ENCODE measurements around the gene NEDD4L.

DNA sequence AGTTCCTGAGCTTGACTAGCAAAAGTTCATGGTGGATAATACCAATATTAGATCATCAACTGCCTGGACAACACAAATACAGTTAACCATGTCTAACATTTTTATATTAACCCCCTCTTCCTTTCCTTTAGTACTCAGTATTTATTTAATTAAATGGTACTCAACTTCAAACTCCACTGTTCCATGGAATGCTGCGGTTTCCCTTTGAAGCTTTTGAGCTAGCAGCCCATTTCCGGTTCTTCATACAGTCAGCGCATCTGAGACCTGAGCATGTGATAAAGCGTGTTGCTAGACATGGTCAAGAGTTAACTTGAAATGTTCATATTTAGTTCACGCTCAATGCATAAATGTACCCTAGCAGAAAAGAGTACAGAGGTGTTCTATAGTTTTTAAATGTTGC is 306.5 kb downstream of the NEDD4L start:
- TF ChIP-seq, protein P1, sequence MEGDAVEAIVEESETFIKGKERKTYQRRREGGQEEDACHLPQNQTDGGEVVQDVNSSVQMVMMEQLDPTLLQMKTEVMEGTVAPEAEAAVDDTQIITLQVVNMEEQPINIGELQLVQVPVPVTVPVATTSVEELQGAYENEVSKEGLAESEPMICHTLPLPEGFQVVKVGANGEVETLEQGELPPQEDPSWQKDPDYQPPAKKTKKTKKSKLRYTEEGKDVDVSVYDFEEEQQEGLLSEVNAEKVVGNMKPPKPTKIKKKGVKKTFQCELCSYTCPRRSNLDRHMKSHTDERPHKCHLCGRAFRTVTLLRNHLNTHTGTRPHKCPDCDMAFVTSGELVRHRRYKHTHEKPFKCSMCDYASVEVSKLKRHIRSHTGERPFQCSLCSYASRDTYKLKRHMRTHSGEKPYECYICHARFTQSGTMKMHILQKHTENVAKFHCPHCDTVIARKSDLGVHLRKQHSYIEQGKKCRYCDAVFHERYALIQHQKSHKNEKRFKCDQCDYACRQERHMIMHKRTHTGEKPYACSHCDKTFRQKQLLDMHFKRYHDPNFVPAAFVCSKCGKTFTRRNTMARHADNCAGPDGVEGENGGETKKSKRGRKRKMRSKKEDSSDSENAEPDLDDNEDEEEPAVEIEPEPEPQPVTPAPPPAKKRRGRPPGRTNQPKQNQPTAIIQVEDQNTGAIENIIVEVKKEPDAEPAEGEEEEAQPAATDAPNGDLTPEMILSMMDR (conservative IDR thresholded peaks at IDR 0.05; ENCODE audit: low read depth in 2 of 2) = no peak
- TF ChIP-seq EZH2 (IDR thresholded peaks at IDR 0.05; ENCODE audit: low read depth, unreplicated experiment) = no peak
- TF ChIP-seq, protein P2, sequence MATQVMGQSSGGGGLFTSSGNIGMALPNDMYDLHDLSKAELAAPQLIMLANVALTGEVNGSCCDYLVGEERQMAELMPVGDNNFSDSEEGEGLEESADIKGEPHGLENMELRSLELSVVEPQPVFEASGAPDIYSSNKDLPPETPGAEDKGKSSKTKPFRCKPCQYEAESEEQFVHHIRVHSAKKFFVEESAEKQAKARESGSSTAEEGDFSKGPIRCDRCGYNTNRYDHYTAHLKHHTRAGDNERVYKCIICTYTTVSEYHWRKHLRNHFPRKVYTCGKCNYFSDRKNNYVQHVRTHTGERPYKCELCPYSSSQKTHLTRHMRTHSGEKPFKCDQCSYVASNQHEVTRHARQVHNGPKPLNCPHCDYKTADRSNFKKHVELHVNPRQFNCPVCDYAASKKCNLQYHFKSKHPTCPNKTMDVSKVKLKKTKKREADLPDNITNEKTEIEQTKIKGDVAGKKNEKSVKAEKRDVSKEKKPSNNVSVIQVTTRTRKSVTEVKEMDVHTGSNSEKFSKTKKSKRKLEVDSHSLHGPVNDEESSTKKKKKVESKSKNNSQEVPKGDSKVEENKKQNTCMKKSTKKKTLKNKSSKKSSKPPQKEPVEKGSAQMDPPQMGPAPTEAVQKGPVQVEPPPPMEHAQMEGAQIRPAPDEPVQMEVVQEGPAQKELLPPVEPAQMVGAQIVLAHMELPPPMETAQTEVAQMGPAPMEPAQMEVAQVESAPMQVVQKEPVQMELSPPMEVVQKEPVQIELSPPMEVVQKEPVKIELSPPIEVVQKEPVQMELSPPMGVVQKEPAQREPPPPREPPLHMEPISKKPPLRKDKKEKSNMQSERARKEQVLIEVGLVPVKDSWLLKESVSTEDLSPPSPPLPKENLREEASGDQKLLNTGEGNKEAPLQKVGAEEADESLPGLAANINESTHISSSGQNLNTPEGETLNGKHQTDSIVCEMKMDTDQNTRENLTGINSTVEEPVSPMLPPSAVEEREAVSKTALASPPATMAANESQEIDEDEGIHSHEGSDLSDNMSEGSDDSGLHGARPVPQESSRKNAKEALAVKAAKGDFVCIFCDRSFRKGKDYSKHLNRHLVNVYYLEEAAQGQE (IDR thresholded peaks at IDR 0.05; ENCODE audit: unreplicated experiment) = no peak
- no peak for TF ChIP-seq STAT1 (IDR thresholded peaks at IDR 0.05; ENCODE audit: unreplicated experiment)
- no peak for TF ChIP-seq POLR2AphosphoS5 (IDR thresholded peaks at IDR 0.05; ENCODE audit: low read depth)
- TF ChIP-seq, protein P3, sequence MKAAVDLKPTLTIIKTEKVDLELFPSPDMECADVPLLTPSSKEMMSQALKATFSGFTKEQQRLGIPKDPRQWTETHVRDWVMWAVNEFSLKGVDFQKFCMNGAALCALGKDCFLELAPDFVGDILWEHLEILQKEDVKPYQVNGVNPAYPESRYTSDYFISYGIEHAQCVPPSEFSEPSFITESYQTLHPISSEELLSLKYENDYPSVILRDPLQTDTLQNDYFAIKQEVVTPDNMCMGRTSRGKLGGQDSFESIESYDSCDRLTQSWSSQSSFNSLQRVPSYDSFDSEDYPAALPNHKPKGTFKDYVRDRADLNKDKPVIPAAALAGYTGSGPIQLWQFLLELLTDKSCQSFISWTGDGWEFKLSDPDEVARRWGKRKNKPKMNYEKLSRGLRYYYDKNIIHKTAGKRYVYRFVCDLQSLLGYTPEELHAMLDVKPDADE (IDR thresholded peaks at IDR 0.05) = no peak
- no peak for TF ChIP-seq CREB1 (CRISPR knock-in tag; IDR thresholded peaks at IDR 0.05; ENCODE audit: low read depth)
- no peak for TF ChIP-seq EZH2phosphoT487 (IDR thresholded peaks at IDR 0.05; ENCODE audit: unreplicated experiment)
- TF ChIP-seq JUNB (IDR thresholded peaks at IDR 0.05; ENCODE audit: unreplicated experiment) = no peak
